ENCODE results near the gene ZNF578. TPM values are rescaled to one million over a fixed set of nuclear protein-coding genes. Genes with fewer than 3 reads are reported as not detected.
"Not testable (repeated sequence)": the region's sequence is repeated elsewhere in the genome, so short reads cannot be mapped to it uniquely, and the experiment has no call there.

ZNF578 gene
- total RNA-seq, 1 experiment from 2014 or later: not detected

DNA sequence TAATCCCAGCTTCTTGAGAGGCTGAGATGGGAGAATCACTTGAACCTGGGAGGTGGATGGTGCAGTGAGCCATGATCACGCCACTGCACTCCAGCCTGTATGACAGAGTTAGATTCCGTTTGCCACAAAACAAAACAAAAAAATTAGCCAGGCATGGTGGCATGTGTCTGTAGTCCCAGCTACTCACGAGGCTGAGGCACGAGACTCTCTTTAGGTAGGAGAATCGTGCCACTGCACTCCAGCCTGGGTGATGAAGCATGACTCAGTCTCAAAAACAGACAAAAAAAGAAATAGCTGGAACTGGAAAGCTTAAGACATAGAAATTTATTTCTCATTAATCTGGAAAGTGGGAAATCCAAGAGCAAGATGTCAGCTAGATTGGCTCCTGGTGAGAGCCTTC, 53.9 kb downstream of the ZNF578 start:
- Mint-ChIP-seq H3K4me1 (ENCODE audit: low read depth, unreplicated experiment) (no peaks in the 10 kb centered on the region), H3K27me3 (ENCODE audit: unreplicated experiment) (no peaks in the 10 kb centered on the region), H3K27ac (ENCODE audit: unreplicated experiment) (no peak overlapping the region), H3K36me3 (ENCODE audit: insufficient read depth, unreplicated experiment) (no peaks in the 10 kb centered on the region), H3K9me3 (ENCODE audit: low read depth, unreplicated experiment) (peaks cover 17% of the 10 kb centered on the region), H3K4me3 (ENCODE audit: low read depth, unreplicated experiment) (no peak overlapping the region)
- DNase-seq: no peak
- TF ChIP-seq, protein P1, sequence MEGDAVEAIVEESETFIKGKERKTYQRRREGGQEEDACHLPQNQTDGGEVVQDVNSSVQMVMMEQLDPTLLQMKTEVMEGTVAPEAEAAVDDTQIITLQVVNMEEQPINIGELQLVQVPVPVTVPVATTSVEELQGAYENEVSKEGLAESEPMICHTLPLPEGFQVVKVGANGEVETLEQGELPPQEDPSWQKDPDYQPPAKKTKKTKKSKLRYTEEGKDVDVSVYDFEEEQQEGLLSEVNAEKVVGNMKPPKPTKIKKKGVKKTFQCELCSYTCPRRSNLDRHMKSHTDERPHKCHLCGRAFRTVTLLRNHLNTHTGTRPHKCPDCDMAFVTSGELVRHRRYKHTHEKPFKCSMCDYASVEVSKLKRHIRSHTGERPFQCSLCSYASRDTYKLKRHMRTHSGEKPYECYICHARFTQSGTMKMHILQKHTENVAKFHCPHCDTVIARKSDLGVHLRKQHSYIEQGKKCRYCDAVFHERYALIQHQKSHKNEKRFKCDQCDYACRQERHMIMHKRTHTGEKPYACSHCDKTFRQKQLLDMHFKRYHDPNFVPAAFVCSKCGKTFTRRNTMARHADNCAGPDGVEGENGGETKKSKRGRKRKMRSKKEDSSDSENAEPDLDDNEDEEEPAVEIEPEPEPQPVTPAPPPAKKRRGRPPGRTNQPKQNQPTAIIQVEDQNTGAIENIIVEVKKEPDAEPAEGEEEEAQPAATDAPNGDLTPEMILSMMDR (IDR thresholded peaks at IDR 0.05; ENCODE audit: unreplicated experiment): no peak
- CTCF ChIA-PET: no interaction called here
- intact Hi-C loops (cut with micrococcal nuclease; ENCODE audit: unreplicated experiment): no loop called here
- BruUV-seq (replicated peaks): no TSS peak

DNA sequence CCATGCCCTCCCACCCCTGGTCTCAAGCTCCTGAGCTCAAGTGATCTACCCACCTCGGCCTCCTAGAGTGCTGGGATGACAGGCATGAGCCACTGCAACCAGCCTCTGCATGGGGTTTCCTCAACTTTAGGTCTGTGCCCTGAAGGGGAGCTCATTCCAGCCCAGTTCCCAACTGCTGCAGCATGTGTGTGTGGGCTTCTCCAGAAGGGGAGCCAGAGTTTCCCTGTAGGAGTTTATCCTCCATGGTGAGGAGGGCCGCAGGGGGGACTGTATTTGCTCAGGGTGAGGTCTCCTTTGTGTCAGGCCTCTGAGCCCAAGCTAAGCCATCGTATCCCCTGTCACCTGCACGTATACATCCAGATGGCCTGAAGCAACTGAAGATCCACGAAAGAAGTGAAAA, 62.8 kb downstream of the ZNF578 start:
- intact Hi-C loops (cut with micrococcal nuclease; ENCODE audit: unreplicated experiment): no loop called here
- no peak for DNase-seq

DNA sequence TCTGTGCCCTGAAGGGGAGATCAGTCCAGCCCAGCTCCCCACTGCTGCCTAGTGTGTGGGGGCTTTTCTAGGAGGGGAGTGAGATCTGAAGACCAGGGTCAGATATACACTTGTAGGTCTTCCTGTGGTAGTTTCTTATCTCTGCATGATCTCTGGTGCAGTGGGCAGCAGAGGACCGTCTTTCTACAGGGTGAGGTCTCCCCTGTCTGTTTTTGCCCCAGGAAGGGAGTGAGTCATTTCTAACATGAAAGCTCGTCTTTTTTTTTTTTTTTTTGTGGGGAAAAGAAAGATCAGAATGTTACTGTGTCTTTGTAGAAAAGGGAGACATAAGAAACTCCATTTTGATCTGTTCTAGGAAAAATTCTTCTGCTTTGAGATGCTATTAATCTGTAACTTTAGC, 65.3 kb downstream of the ZNF578 start:
- Mint-ChIP-seq H3K4me3 (ENCODE audit: low read depth, unreplicated experiment) (no peak overlapping the region), H3K36me3 (ENCODE audit: insufficient read depth, unreplicated experiment) (peaks cover 6% of the 10 kb centered on the region), H3K4me1 (ENCODE audit: low read depth, unreplicated experiment) (no peaks in the 10 kb centered on the region), H3K9me3 (ENCODE audit: low read depth, unreplicated experiment) (peaks cover 22% of the 10 kb centered on the region), H3K27ac (ENCODE audit: unreplicated experiment) (no peak overlapping the region), H3K27me3 (ENCODE audit: unreplicated experiment) (no peaks in the 10 kb centered on the region)
- DNase-seq: no peak
- TF ChIP-seq, protein P1 (IDR thresholded peaks at IDR 0.05; ENCODE audit: unreplicated experiment): no peak
- CTCF ChIA-PET: no interaction called here
- intact Hi-C loops (cut with micrococcal nuclease; ENCODE audit: unreplicated experiment): no loop called here
- no TSS peak for BruUV-seq (replicated peaks)

More for the DNA sequence above, 62.8 kb downstream of the ZNF578 start:
- TF ChIP-seq, protein P1 (IDR thresholded peaks at IDR 0.05; ENCODE audit: unreplicated experiment): no peak
- Mint-ChIP-seq H3K36me3 (ENCODE audit: insufficient read depth, unreplicated experiment) (no peaks in the 10 kb centered on the region), H3K27me3 (ENCODE audit: unreplicated experiment) (no peaks in the 10 kb centered on the region), H3K4me3 (ENCODE audit: low read depth, unreplicated experiment) (no peak overlapping the region), H3K27ac (ENCODE audit: unreplicated experiment) (no peak overlapping the region), H3K4me1 (ENCODE audit: low read depth, unreplicated experiment) (no peaks in the 10 kb centered on the region), H3K9me3 (ENCODE audit: low read depth, unreplicated experiment) (peaks cover 32% of the 10 kb centered on the region)
- BruUV-seq (replicated peaks): no TSS peak
- CTCF ChIA-PET: no interaction called here

DNA sequence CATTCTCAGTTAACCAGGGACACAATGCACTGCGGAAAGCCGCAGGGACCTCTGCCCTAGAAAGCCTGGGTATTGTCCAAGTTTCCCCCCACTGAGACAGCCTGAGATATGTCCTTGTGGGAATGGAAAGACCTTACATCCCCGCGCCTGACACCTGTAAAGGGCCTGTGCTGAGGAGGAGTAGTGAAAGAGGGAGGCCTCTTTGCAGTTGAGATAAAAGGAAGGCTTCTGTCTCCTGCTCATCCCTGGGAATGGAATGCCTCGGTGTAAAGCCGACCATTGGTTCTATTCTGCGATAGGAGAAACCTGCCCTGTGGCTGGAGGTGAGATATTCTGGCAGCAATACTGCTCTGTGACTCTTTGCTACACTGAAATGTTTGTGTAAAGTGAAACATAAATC, 65.8 kb downstream of the ZNF578 start:
- H3K36me3 Mint-ChIP-seq (ENCODE audit: insufficient read depth, unreplicated experiment); H3K4me3 Mint-ChIP-seq (ENCODE audit: low read depth, unreplicated experiment); H3K27ac Mint-ChIP-seq (ENCODE audit: unreplicated experiment); CTCF ChIA-PET; DNase-seq; H3K4me1 Mint-ChIP-seq (ENCODE audit: low read depth, unreplicated experiment); intact Hi-C loops (cut with micrococcal nuclease; ENCODE audit: unreplicated experiment); BruUV-seq (replicated peaks); H3K27me3 Mint-ChIP-seq (ENCODE audit: unreplicated experiment): not testable (repeated sequence)
- peaks cover 19% of the 10 kb centered on the region for H3K9me3 Mint-ChIP-seq (ENCODE audit: low read depth, unreplicated experiment)

DNA sequence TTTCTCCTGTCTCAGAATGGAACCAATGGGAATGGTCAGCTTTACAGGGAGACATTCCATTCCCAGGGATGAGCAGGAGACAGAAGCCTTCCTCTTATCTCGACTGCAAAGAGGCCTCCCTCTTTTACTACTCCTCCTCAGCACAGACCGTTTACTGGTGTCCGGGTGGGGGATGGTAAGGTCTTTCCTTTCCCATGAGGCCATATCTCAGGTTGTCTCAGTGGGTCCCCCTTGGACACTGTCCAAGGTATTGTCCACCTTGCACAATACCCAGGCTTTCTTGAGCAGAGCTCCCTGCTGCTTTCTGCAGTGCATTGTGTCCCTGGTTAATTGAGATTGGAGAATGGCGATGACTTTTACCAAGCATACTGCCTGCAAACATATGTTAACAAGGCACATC, 66.7 kb downstream of the ZNF578 start:
- Mint-ChIP-seq H3K27me3 (ENCODE audit: unreplicated experiment) (no peaks in the 10 kb centered on the region), H3K9me3 (ENCODE audit: low read depth, unreplicated experiment) (peaks cover 16% of the 10 kb centered on the region), H3K36me3 (ENCODE audit: insufficient read depth, unreplicated experiment) (peaks cover 6% of the 10 kb centered on the region), H3K4me1 (ENCODE audit: low read depth, unreplicated experiment) (no peaks in the 10 kb centered on the region), H3K4me3 (ENCODE audit: low read depth, unreplicated experiment) (no peak overlapping the region), H3K27ac (ENCODE audit: unreplicated experiment) (no peak overlapping the region)
- CTCF ChIA-PET: no interaction called here
- intact Hi-C loops (cut with micrococcal nuclease; ENCODE audit: unreplicated experiment): no loop called here
- no TSS peak for BruUV-seq (replicated peaks)
- no peak for DNase-seq
- TF ChIP-seq, protein P1 (IDR thresholded peaks at IDR 0.05; ENCODE audit: unreplicated experiment): no peak

Data from Calu3 (cell line).